ENCODE results near the gene MYOZ3.

DNA sequence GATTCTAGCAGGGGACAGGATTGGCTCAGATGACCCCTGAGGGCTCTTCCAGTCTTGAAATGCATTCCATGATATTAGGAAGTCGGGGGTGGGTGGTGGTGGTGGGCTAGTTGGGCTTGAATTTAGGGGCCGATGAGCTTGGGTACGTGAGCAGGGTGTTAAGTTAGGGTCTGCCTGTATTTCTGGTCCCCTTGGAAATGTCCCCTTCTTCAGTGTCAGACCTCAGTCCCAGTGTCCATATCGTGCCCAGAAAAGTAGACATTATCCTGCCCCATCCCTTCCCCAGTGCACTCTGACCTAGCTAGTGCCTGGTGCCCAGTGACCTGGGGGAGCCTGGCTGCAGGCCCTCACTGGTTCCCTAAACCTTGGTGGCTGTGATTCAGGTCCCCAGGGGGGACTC lies 2.9 kb upstream of the MYOZ3 start:
- peak in 1 of 2 donors; percentile 6 for TF ChIP-seq POLR2A (IDR thresholded peaks at IDR 0.05)
- TF ChIP-seq, protein P1, sequence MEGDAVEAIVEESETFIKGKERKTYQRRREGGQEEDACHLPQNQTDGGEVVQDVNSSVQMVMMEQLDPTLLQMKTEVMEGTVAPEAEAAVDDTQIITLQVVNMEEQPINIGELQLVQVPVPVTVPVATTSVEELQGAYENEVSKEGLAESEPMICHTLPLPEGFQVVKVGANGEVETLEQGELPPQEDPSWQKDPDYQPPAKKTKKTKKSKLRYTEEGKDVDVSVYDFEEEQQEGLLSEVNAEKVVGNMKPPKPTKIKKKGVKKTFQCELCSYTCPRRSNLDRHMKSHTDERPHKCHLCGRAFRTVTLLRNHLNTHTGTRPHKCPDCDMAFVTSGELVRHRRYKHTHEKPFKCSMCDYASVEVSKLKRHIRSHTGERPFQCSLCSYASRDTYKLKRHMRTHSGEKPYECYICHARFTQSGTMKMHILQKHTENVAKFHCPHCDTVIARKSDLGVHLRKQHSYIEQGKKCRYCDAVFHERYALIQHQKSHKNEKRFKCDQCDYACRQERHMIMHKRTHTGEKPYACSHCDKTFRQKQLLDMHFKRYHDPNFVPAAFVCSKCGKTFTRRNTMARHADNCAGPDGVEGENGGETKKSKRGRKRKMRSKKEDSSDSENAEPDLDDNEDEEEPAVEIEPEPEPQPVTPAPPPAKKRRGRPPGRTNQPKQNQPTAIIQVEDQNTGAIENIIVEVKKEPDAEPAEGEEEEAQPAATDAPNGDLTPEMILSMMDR (IDR thresholded peaks at IDR 0.05): no peak
